GM15510 (cell line): ENCODE results near the gene ADSS1.

Experiments used
- POLR2A ChIP-seq: IDR thresholded peaks from 3 replicates; pipeline ENCODE4 v1.6.1; 2011; ENCODE audit warnings: borderline replicate concordance; ENCODE audit not compliant: insufficient read length; ENCODE audit errors: extremely low read depth

ADSS1 gene

GRCh38 chr14:104739026-104739425 is 15.0 kb downstream of the ADSS1 start:
- TF ChIP-seq POLR2A = no peak

GRCh38 chr14:104739546-104740516 is 15.8 kb downstream of the ADSS1 start:
- no peak for TF ChIP-seq POLR2A

- no peak for TF ChIP-seq POLR2A
These were observed 17.2 kb downstream of the ADSS1 start for GRCh38 chr14:104741108-104741802.

- no peak for TF ChIP-seq POLR2A
These were observed 17.8 kb downstream of the ADSS1 start for GRCh38 chr14:104741803-104742251.

- TF ChIP-seq POLR2A = no peak
These were observed 18.8 kb downstream of the ADSS1 start for GRCh38 chr14:104742586-104743455.

- TF ChIP-seq POLR2A = no peak
These were observed 19.7 kb downstream of the ADSS1 start for GRCh38 chr14:104743461-104744380.

GRCh38 chr14:104744484-104744883 is 20.5 kb downstream of the ADSS1 start:
- no peak for TF ChIP-seq POLR2A

- TF ChIP-seq POLR2A = no peak
These were observed 21.4 kb downstream of the ADSS1 start for GRCh38 chr14:104745431-104745830.

- no peak for TF ChIP-seq POLR2A
These were observed 22.1 kb downstream of the ADSS1 start for GRCh38 chr14:104746071-104746545.

GRCh38 chr14:104746934-104747481 is 23.0 kb downstream of the ADSS1 start:
- no peak for TF ChIP-seq POLR2A

GRCh38 chr14:104747876-104748275 is 23.8 kb downstream of the ADSS1 start:
- no peak for TF ChIP-seq POLR2A

GRCh38 chr14:104749111-104749649 is 25.2 kb downstream of the ADSS1 start:
- TF ChIP-seq POLR2A = no peak

- TF ChIP-seq POLR2A = no peak
These were observed 26.2 kb downstream of the ADSS1 start for GRCh38 chr14:104750056-104750752.
